Fibroblast of lung (primary cell): Measurements from ENCODE around the gene VPS45. TPM values are rescaled to one million over a fixed set of nuclear protein-coding genes. Genes with fewer than 3 reads are reported as not detected.

Source experiments
- DNase-seq, 2 donors: peaks; one replicate each; pipeline versions ENCODE4 v3.0.0 to v3.0.0-alpha.2; 2010; ENCODE audit warnings: low read depth in 2 of 2
- H2AFZ ChIP-seq: 2 replicates; pipeline ENCODE4 v1.5.1; 2012; ENCODE audit warnings: low read length, control low read depth, inconsistent platforms
- H3K27ac ChIP-seq: 2 replicates; pipeline ENCODE4 v1.5.1; 2011; ENCODE audit warnings: low read length, control low read depth; ENCODE audit not compliant: insufficient read depth
- H3K27me3 ChIP-seq: 2 replicates; pipeline ENCODE4 v1.5.1; 2011; ENCODE audit warnings: mild to moderate bottlenecking, low read length; ENCODE audit not compliant: control insufficient read depth, insufficient read depth
- H3K36me3 ChIP-seq: 2 replicates; pipeline ENCODE4 v1.5.1; 2011; ENCODE audit warnings: low read length; ENCODE audit not compliant: control insufficient read depth, insufficient read depth
- H3K4me1 ChIP-seq: 2 replicates; pipeline ENCODE4 v1.5.1; 2011; ENCODE audit warnings: low read length; ENCODE audit not compliant: control insufficient read depth, insufficient read depth; ENCODE audit errors: extremely low read depth
- H3K4me2 ChIP-seq: 2 replicates; pipeline ENCODE4 v1.5.1; 2011; ENCODE audit warnings: low read length, control low read depth; ENCODE audit not compliant: insufficient read depth; ENCODE audit errors: extremely low read depth
- H3K4me3 ChIP-seq, 4 experiments: fragments of 200-600 bp in 1 of 4; sonication (generic) in 1 of 4; replicated peaks in 1 of 4; 2 replicates each; pipeline ENCODE4 v1.5.1; 2011 to 2016; ENCODE audit warnings: low read length in 4 of 4, low read depth in 3 of 4, mild to moderate bottlenecking in 3 of 4, control low read depth in 2 of 4, inconsistent platforms in 1 of 4, mixed read lengths in 1 of 4; ENCODE audit not compliant: insufficient read depth in 1 of 4; ENCODE audit errors: control extremely low read depth in 1 of 4
- H3K79me2 ChIP-seq: 2 replicates; pipeline ENCODE4 v1.5.1; 2012; ENCODE audit warnings: mild to moderate bottlenecking, low read length, inconsistent platforms; ENCODE audit not compliant: control insufficient read depth, insufficient read depth
- H3K9ac ChIP-seq: 2 replicates; pipeline ENCODE4 v1.5.1; 2011; ENCODE audit warnings: mild to moderate bottlenecking, low read length, control low read depth; ENCODE audit not compliant: insufficient read depth
- H3K9me3 ChIP-seq: 2 replicates; pipeline ENCODE4 v1.5.1; 2012; ENCODE audit warnings: low read depth, low read length; ENCODE audit not compliant: control insufficient read depth, insufficient read depth
- H4K20me1 ChIP-seq: 2 replicates; pipeline ENCODE4 v1.5.1; 2011; ENCODE audit warnings: low read length; ENCODE audit not compliant: control insufficient read depth, insufficient read depth; ENCODE audit errors: extremely low read depth
- EZH2 ChIP-seq: IDR thresholded peaks from 2 replicates; pipeline ENCODE4 v1.5.1; 2012; ENCODE audit warnings: low read length, control low read depth, mild to moderate bottlenecking; ENCODE audit errors: missing control alignments
- polyA plus RNA-seq, 2 donors: library from polyadenylated mRNA; depleted of rRNA in 1 of 2; stranded (reverse) in 1 of 2; unstranded in 1 of 2; fragments of >200 nt; gene quantifications; 2 replicates each; pipeline ENCODE4 v1.2.1, GENCODE V29; 2011 to 2012; ENCODE audit warnings: missing spikeins in 1 of 2
- total RNA-seq: library from RNA; depleted of rRNA; stranded (reverse); fragments of >200 nt; gene quantifications from 2 replicates; pipeline ENCODE4 v1.2.1, GENCODE V29; 2014
- TF ChIP-seq, protein P1 (sequence below), 2 donors: IDR thresholded peaks in 1 of 2; conservative IDR thresholded peaks in 1 of 2; 1 replicate in 1 of 2; 2 replicates in 1 of 2; pipeline ENCODE4 v1.5.1; 2011 to 2012; ENCODE audit warnings: low read length in 2 of 2, control low read depth in 1 of 2, inconsistent platforms in 1 of 2, low read depth in 1 of 2, mild to moderate bottlenecking in 1 of 2

VPS45 gene
- total and polyA plus RNA-seq, 2 donors (not counting 1 experiment from before 2014, with no cell fraction given): 42.6 to 50.0 TPM

DNA sequence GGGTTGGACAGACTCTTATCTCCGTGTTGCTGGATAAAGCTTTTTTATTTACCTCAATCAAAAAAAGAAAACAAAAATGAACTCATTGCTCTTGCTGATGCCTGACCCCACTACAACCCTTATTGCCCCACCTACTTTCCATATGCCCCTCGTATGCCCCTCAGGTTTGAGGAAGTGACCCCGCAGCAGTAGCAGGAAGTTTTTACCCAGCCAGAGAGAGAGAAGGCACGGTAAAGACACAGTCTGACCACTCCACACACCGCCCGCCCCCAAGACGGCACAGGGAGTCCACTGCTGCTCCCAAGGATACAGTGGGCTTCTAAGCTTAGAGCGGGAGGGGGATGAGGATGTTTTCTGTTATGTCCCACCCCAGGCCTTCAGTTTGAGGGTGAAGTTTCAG lies 92.0 kb downstream of the VPS45 start:
- Histone ChIP-seq H3K27ac (peak overlapping the region; percentile 70), H3K4me2 (no peak overlapping the region), H4K20me1 (no peaks in the 10 kb centered on the region), H2AFZ (no peak overlapping the region), H3K36me3 (peaks cover 34% of the 10 kb centered on the region), H3K4me1 (peaks cover 35% of the 10 kb centered on the region), H3K4me3 (no peak overlapping the region), H3K27me3 (no peaks in the 10 kb centered on the region), H3K9me3 (no peaks in the 10 kb centered on the region), H3K79me2 (peaks cover 15% of the 10 kb centered on the region), H3K9ac (no peak overlapping the region)
- TF ChIP-seq, protein P1, sequence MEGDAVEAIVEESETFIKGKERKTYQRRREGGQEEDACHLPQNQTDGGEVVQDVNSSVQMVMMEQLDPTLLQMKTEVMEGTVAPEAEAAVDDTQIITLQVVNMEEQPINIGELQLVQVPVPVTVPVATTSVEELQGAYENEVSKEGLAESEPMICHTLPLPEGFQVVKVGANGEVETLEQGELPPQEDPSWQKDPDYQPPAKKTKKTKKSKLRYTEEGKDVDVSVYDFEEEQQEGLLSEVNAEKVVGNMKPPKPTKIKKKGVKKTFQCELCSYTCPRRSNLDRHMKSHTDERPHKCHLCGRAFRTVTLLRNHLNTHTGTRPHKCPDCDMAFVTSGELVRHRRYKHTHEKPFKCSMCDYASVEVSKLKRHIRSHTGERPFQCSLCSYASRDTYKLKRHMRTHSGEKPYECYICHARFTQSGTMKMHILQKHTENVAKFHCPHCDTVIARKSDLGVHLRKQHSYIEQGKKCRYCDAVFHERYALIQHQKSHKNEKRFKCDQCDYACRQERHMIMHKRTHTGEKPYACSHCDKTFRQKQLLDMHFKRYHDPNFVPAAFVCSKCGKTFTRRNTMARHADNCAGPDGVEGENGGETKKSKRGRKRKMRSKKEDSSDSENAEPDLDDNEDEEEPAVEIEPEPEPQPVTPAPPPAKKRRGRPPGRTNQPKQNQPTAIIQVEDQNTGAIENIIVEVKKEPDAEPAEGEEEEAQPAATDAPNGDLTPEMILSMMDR (conservative IDR thresholded peaks at IDR 0.05 in 1 of 2, IDR thresholded peaks at IDR 0.05 in 1 of 2; ENCODE audit: low read depth in 1 of 2, low read length in 2 of 2): no peak
- no peak for TF ChIP-seq EZH2
- DNase-seq: no peak

DNA sequence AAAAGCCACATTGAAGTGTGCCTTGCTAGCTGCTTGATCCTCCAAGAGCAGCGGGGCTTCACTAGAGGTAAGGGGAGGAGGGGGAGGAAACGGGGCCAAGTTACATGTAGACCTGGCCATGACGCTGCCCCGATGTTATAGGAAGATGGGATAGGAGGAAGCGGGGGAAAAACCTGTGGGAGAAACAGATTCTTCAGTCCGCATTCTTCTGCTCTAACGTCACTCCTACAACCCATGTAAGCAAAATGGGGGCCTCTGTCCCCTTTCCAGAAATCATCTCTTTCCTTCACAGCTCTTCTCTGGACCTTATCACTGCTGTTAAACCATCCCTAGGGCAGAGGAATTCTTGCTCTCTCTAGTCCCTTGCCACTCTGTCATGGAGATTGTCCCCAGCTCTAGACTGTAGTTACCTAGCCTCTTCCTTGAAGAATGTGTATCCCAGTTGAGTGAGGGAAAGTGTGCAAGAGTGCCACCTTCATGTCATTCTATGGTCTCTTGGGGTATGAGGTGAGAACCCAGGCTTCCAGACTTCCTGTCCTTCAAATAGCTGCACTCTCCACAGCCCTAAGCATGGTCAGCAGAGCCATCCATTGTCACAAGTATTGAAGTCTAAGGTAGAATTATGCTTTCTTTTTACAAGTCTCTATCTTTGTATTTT lies 93.5 kb downstream of the VPS45 start:
- Histone ChIP-seq H3K36me3 (peaks cover 21% of the 10 kb centered on the region), H3K9me3 (no peaks in the 10 kb centered on the region), H3K4me1 (peaks cover 34% of the 10 kb centered on the region), H3K4me2 (no peak overlapping the region), H3K27ac (peak overlapping the region; percentile 94), H4K20me1 (no peaks in the 10 kb centered on the region), H2AFZ (no peak overlapping the region), H3K9ac (no peak overlapping the region), H3K27me3 (no peaks in the 10 kb centered on the region), H3K4me3 (no peak overlapping the region), H3K79me2 (peaks cover 3% of the 10 kb centered on the region)
- TF ChIP-seq EZH2: no peak
- TF ChIP-seq, protein P1 (conservative IDR thresholded peaks at IDR 0.05 in 1 of 2, IDR thresholded peaks at IDR 0.05 in 1 of 2; ENCODE audit: low read depth in 1 of 2, low read length in 2 of 2): no peak
- DNase-seq: peak in 1 of 2 donors; percentile 70

DNA sequence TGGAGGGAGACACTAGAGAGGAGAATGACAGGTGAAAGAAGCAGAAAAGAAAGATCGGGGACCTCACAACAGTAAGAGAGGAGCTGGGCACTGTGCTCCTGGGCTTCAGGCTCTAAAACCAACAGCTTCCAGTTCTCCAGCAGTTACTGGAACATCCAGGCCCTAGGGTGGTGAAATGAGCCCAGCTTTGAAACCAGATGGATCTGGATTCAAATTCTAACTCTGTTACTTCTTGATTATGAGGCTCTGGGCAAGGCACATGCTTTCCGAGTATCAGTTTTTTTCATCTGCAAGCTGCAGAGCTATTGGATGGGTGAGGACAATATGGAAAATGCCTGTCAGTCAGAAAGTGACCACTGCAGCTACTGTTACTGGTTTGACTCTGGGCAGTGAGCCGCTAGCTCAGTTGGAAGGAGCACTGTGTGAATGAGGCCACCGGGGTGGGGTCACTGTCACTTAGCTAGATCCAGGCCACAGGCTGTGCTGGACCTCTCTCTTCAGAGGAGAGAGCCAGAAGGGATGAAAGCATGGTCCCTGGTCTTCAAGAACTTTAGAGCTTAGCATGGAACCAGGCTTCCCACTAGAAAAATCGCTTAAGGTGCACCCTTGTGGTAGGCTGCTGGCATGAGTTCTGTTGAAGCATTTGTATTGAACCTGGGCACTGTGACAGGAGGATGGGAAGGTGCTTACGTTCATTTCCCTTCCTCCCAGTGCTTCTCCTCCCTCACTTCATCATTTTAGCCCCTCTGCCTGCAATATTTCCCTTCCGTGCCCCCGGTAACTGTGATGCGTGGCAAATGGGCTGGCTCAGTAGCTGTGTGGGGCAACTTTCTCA lies 94.4 kb downstream of the VPS45 start:
- Histone ChIP-seq H3K27me3 (no peaks in the 10 kb centered on the region), H3K4me1 (peaks cover 32% of the 10 kb centered on the region), H3K4me3 (peak overlapping the region in 1 of 4 experiments; percentile 39), H3K9me3 (no peaks in the 10 kb centered on the region), H3K27ac (peak overlapping the region; percentile 94), H3K36me3 (peaks cover 17% of the 10 kb centered on the region), H3K4me2 (peak overlapping the region; percentile 53), H4K20me1 (no peaks in the 10 kb centered on the region), H2AFZ (no peak overlapping the region), H3K9ac (no peak overlapping the region), H3K79me2 (peaks cover 3% of the 10 kb centered on the region)
- peak in 1 of 2 donors; percentile 72 for DNase-seq
- TF ChIP-seq EZH2: no peak
- TF ChIP-seq, protein P1 (conservative IDR thresholded peaks at IDR 0.05 in 1 of 2, IDR thresholded peaks at IDR 0.05 in 1 of 2; ENCODE audit: low read depth in 1 of 2, low read length in 2 of 2): peak in 1 of 2 donors; percentile 4
